T-helper 17 cell (primary cell): ENCODE results near the gene ARVCF. TPM values are rescaled to one million over a fixed set of nuclear protein-coding genes. Genes with fewer than 3 reads are reported as not detected.

Experiments used
- ATAC-seq: fragments of 150-1000 bp; cut with Tn5 transposase; 2 replicates; pipeline ENCODE4 v1.10.0; 2021; ENCODE audit warnings: mild to moderate bottlenecking, moderate library complexity
- DNase-seq, 3 donors: peaks; one replicate each; pipeline versions ENCODE4 v3.0.0 to v3.0.0-alpha.2; 2020 to 2021
- H3K9me3 ChIP-seq: one replicate; pipeline ENCODE4 v1.7.0; 2013; ENCODE audit warnings: low read length, mild to moderate bottlenecking; ENCODE audit not compliant: control insufficient read depth, poor library complexity, severe bottlenecking
- H3K27ac Mint-ChIP-seq: one replicate; pipeline ENCODE4 v1.8.0; 2022; ENCODE audit warnings: mild to moderate bottlenecking, moderate library complexity, mixed read lengths
- H3K27me3 Mint-ChIP-seq: one replicate; pipeline ENCODE4 v1.8.0; 2022; ENCODE audit warnings: mixed read lengths
- H3K36me3 Mint-ChIP-seq: one replicate; pipeline ENCODE4 v1.8.0; 2022; ENCODE audit warnings: low read depth, mixed read lengths
- H3K4me1 Mint-ChIP-seq: one replicate; pipeline ENCODE4 v1.8.0; 2022; ENCODE audit warnings: mild to moderate bottlenecking, mixed read lengths
- H3K4me3 Mint-ChIP-seq: one replicate; pipeline ENCODE4 v1.8.0; 2022; ENCODE audit warnings: mild to moderate bottlenecking, moderate library complexity, mixed read lengths
- total RNA-seq, 4 donors: library from RNA in 2 of 4; stranded (reverse) in 2 of 4; gene quantifications; one replicate each; pipeline ENCODE4 v1.2.3 and lab custom pipeline; 2022 to 2026

Gene ARVCF
- total RNA-seq, 2 donors from 2014 or later, result 1.3 to 2.8 TPM

DNA sequence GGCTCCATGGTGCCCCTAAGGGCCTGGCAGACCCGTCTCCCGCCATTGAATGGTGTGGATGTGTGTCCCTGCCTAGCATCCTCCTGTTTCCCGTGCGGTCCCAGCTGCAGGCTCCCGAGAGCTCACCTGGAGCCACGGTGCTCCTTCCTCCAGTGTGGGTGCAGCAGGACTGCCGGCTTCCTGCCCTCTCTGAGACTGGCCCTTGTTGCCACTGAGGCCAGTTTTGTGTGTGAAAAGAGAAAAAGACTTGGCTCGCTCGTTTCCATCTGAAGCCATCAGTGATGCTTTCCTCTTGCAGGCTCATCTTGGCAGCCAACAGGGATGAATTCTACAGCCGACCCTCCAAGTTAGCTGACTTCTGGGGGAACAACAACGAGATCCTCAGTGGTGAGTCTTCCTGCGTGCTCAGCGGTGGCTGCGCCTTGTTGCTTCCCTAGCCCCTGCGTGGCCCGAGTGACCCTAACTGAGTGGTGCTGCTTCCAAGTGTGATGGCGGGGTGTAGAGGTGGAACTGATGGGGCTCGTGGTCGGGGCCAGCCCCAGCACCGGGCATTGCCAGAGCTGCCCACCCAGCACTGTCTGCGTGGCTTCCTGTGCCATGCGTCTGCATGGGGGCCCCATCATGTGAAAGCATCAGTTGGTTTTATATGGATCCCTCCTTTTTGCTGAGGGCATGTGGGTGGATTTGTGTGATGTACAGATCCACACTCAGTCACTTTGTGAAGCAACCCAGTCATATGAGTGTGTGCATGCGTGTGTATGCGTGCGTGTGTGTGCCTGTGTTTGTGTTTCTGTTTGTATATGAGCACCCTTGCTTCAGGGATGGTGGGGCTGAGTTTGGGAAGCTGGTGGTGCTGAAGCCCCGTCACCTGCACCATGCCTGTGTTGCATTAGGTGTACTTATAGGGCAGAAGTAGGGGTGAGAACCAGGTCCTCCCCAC, 26.7 kb upstream of the ARVCF start:
- Mint-ChIP-seq H3K27ac (peak overlapping the region; percentile 39), H3K36me3 (peaks cover 6% of the 10 kb centered on the region), H3K4me3 (no peak overlapping the region), H3K4me1 (peaks cover 10% of the 10 kb centered on the region), H3K27me3 (no peaks in the 10 kb centered on the region)
- no peak for DNase-seq
- no peaks in the 10 kb centered on the region for H3K9me3 ChIP-seq
- no peak for ATAC-seq

DNA sequence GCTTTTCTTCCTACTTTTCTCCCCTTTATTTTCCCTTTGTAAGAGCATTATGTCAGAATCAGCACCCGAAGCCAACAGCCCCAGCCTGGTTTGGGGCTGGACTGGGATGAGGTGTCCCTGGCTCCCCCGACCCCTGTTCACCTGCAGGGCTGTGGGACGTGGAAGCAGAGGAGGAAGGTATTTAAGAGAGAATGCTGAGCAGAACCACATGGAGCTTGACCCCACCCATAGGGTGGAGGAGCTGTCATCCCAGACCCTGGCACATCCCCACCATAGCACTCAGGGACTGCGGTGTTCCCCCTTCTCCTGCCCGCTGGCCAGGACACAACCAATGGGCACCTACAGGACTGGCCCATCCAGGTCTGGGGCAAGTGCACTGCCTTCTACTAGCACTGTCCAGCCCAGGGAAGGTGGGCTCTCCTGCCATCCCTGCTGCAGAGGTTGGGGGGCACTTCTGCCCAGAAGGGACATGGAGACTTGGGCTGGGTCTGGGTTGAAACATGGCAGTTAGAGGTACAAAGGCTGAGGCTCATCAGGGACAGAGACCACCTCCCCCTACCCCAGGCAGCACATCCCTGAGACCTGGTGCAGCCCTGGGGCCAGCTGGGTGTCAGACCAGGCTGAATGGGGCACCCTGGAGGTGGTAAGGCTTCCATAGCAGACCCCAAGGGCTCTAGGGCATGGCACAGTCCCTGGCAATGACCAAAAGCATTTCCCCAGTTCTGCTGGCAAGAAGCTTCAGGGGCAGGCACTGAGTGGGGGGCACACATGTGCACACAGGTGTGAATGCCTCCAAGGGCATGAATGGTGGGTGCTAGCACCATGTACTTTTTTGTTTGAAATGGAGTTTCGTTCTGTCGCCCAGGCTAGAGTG, 23.9 kb upstream of the ARVCF start:
- ATAC-seq, result no peak
- no peak overlapping the region for H3K4me3 Mint-ChIP-seq
- no peak for DNase-seq
- H3K9me3 ChIP-seq, result no peaks in the 10 kb centered on the region
- no peaks in the 10 kb centered on the region for H3K27me3 Mint-ChIP-seq
- H3K36me3 Mint-ChIP-seq, result peaks cover 2% of the 10 kb centered on the region
- peaks cover 10% of the 10 kb centered on the region for H3K4me1 Mint-ChIP-seq
- peak overlapping the region; percentile 27 for H3K27ac Mint-ChIP-seq

DNA sequence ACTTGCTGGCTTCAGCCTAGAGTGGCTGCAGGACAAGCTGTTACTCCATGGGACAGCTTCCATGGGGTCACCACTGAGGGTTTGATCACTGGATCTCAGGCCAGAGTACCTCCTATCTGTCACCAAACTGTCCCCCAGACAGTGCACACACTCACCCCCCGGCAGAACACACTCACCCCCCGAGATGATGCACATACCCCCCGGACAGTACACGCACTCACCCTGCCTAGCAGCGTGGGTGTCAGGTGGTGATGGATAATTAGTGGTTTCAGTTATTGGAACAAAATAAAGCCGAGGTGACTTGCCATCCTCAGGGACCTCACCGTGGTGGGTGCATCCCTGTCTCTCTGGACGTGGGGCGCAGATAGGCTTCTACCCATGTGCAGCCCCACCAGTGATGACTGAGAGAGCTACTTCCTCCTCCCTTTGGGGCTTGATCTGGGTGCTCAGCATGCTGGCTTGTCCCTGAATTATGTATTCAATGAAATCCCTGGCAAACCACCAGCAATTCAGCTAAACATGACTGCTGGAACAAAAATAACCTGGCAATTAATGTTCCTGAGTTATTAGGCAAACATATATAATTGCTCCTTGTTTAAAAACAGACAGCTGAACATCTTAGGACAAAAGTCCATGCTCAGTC, 23.2 kb upstream of the ARVCF start:
- no peak for ATAC-seq
- no peak overlapping the region for H3K4me3 Mint-ChIP-seq
- H3K4me1 Mint-ChIP-seq, result peaks cover 16% of the 10 kb centered on the region
- H3K36me3 Mint-ChIP-seq, result peaks cover 2% of the 10 kb centered on the region
- DNase-seq, result no peak
- H3K27me3 Mint-ChIP-seq, result no peaks in the 10 kb centered on the region
- H3K27ac Mint-ChIP-seq, result peak overlapping the region; percentile 27
- H3K9me3 ChIP-seq, result no peaks in the 10 kb centered on the region

DNA sequence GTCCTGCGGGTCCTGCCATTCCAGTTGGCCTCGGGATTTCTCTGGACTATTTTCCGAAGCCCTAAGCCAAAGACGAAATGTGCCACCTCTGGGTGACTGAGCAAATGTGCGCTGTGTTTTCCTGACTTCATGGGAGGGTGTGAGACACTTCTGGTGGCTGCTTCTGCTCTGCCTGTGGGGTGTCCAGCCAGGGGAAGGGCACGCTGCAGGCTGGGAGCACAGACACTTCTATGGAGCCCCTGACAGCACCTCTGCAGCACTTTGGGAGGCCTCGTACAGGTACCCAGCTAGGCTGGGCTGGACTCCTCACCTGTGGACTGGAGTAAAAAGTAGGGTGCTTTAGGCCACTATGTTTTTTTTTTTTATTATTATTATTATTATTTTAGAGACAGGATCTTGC, 22.0 kb upstream of the ARVCF start:
- Mint-ChIP-seq H3K4me3 (no peak overlapping the region), H3K27ac (no peak overlapping the region), H3K4me1 (peaks cover 16% of the 10 kb centered on the region)

DNA sequence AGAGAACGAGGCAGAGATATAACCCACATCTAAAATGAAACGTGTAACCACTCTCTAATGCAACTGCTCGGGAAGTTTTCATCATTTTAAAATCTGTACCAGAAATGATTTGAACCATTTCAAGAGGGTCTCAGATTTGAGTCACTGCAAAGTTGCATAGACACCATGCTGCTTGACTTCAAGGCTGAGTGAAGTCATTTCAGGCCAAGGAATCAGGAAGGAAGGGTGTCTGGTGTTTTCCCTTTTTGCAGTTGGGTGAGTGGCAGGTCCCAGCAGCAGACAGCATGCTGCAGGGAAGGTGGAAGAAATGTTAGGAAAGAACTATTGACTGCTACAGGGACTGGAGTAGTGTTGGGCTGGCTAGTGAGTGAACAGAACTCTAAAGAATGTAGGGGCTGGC, 20.8 kb upstream of the ARVCF start:
- H3K36me3 Mint-ChIP-seq, result peaks cover 2% of the 10 kb centered on the region
- H3K27me3 Mint-ChIP-seq, result no peaks in the 10 kb centered on the region
- H3K27ac Mint-ChIP-seq, result peak overlapping the region; percentile 49
- H3K4me3 Mint-ChIP-seq, result no peak overlapping the region
- no peak for DNase-seq
- ATAC-seq, result no peak
- peaks cover 20% of the 10 kb centered on the region for H3K4me1 Mint-ChIP-seq
- no peaks in the 10 kb centered on the region for H3K9me3 ChIP-seq

More for the DNA sequence above, 22.0 kb upstream of the ARVCF start:
- DNase-seq, result no peak
- H3K9me3 ChIP-seq, result no peaks in the 10 kb centered on the region
- no peak for ATAC-seq
- H3K27me3 Mint-ChIP-seq, result no peaks in the 10 kb centered on the region
- peaks cover 2% of the 10 kb centered on the region for H3K36me3 Mint-ChIP-seq

DNA sequence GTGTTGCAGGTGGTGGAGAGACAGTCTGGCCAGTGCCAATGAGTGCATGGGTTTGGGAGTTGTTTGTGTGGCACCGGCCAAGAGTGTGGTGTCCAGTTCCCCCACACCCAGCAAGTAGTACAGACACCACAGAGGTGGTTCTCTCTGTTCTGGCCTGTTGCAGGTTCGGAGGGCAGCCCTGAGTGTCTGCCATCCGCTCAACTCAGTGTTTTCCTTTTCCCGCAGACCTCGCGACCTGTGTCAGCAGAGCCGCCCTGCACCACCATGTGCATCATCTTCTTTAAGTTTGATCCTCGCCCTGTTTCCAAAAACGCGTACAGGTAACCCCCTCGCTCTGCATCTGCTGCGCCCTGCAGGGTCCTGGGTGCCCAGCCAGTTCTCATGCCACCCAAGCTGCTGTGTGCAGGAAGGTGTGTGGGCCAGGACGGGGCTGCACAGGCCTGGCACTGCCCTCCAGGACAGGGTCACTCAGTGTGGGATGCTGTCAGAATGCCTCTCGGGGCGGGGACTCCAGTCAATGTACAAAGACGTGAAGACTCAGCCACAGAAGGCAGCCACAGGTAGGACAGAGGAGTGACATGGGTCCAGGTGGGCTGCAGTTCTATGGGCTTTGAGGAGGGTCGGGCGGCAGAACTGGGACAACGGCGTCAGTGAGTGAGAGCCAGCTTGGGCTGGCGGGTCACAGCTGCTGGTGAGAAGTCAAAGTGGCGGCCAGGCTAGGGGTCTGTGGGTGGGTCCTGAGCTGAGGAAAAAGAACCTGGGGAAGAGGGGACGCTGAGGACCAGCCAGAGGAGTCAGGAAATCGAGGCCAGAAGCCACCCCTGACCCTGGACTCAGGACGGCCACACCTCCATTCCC, 20.1 kb upstream of the ARVCF start:
- Mint-ChIP-seq H3K36me3 (peaks cover 2% of the 10 kb centered on the region), H3K4me1 (peaks cover 25% of the 10 kb centered on the region), H3K4me3 (no peak overlapping the region), H3K27ac (peak overlapping the region; percentile 3), H3K27me3 (no peaks in the 10 kb centered on the region)
- H3K9me3 ChIP-seq, result no peaks in the 10 kb centered on the region
- DNase-seq, result no peak
- no peak for ATAC-seq

DNA sequence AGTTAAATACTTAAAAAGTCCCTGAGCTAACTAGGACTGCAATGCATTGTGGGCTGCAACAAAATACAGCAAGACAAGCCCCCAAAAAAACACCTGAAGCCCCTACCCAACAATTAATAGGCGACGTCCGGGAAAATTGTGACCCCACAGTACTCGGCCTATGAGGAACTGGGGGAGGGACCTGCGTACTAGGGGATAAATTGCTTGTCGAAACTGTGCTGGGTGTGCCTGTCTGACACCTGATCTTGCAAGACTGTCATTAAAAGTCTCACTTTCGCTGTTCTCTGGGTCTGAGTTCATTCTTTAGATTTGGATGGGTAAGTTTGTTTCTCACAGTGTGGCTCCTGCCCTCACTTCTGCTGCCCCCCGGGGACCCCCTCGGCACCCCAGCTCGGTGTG, 19.5 kb upstream of the ARVCF start:
- peaks cover 31% of the 10 kb centered on the region for H3K4me1 Mint-ChIP-seq
- no peaks in the 10 kb centered on the region for H3K27me3 Mint-ChIP-seq
- ATAC-seq, result no peak
- peak overlapping the region; percentile 75 for H3K27ac Mint-ChIP-seq
- H3K9me3 ChIP-seq, result no peaks in the 10 kb centered on the region
- no peak overlapping the region for H3K4me3 Mint-ChIP-seq
- H3K36me3 Mint-ChIP-seq, result peaks cover 2% of the 10 kb centered on the region
- DNase-seq, result no peak

DNA sequence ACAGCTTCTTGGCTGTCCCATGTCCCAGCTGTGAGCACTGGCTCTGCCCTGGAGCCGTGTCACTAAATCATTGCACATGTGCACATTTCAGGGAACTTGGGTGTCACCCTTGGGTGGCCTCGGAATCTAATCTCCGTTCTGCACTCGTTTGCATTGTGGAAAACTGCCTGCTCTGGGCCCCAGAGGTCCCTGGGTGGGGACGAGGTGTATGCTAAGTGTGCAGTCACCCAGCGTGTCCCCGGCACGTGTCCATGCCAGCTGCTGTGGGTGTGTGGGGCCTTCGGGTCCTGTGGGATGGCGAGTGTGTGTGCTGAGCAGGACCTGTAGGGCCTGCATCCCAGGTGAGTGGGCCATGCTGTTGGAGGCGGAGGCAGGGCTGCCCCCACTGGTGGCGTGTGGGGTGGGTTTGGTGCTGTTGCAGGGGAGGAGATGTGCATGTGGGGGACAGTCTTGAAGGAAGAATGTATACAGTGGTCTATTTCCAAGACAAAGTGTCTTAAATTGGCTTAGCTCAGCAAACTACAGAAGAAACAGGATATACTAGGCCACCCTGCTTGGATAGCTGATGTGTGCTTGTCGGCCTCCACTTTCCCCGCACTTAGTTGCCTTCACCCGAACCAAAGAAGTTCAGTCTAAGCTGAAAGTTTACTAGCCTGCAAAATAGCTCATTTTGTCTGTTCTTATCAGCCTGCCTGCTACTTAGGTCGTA, 18.9 kb upstream of the ARVCF start:
- ATAC-seq, result no peak
- DNase-seq, result no peak
- H3K9me3 ChIP-seq, result no peaks in the 10 kb centered on the region
- peaks cover 31% of the 10 kb centered on the region for H3K4me1 Mint-ChIP-seq
- H3K36me3 Mint-ChIP-seq, result peaks cover 2% of the 10 kb centered on the region
- H3K27me3 Mint-ChIP-seq, result no peaks in the 10 kb centered on the region
- no peak overlapping the region for H3K4me3 Mint-ChIP-seq
- H3K27ac Mint-ChIP-seq, result peak overlapping the region; percentile 75

DNA sequence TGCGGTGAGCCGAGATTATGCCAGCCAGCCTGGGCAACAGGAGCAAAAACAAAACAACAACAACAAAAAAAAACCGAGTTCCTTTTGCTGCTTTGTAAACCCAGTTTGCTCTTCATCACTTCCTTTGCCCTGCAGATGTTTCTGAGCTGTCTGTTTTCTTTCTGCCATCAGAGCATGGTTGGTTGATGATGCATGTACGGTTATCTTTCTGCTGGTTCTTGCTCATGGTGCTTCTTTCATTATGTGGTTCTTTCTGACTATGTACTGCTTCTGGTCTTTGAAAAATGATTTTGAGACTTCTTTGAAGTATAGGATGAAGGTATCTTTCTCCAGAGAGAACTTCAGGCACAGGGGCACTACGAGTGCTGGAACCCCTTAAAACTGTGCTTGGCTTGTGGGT, 17.5 kb upstream of the ARVCF start:
- no peaks in the 10 kb centered on the region for H3K9me3 ChIP-seq
- ATAC-seq (no peak), DNase-seq (no peak)
- H3K4me3 Mint-ChIP-seq, result no peak overlapping the region
- peak overlapping the region; percentile 75 for H3K27ac Mint-ChIP-seq
- H3K27me3 Mint-ChIP-seq, result no peaks in the 10 kb centered on the region
- peaks cover 28% of the 10 kb centered on the region for H3K4me1 Mint-ChIP-seq
- H3K36me3 Mint-ChIP-seq, result peaks cover 2% of the 10 kb centered on the region

DNA sequence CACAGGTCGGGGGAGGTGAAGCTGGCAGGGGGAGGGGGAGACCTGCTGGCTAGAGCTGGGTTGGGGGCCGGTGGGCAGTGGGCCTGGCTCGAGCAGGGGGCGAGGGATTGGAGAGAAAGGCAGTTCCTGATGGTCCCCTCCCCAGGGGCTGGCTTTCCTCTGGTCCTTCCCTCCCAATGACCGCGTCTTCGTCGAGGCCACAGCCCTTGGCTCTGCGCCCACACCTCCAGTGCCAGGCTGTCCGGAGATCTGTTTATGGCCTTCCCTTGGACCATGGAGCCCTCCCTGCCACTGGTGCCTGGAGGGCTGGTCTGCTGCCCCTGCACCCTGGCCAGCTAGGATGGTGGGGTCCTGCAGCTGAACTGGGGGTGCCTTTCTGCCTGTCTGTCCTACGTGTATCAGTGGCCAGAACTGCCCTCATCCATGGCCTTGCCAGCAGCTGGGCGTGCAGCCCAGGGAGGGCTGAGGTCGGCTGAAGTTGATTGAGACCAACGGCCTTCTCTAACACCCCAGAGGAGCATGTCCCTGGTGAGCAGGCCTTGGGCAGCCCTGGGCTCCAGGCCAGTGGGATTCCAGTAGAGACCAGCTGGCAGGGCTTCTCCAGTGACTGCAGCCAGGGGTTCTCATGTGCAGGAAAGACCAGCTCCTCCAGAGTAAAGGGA, 16.6 kb upstream of the ARVCF start:
- peak overlapping the region; percentile 71 for H3K27ac Mint-ChIP-seq
- DNase-seq, result no peak
- peaks cover 30% of the 10 kb centered on the region for H3K4me1 Mint-ChIP-seq
- ATAC-seq, result no peak
- peaks cover 2% of the 10 kb centered on the region for H3K36me3 Mint-ChIP-seq
- H3K4me3 Mint-ChIP-seq, result no peak overlapping the region
- no peaks in the 10 kb centered on the region for H3K9me3 ChIP-seq
- no peaks in the 10 kb centered on the region for H3K27me3 Mint-ChIP-seq

DNA sequence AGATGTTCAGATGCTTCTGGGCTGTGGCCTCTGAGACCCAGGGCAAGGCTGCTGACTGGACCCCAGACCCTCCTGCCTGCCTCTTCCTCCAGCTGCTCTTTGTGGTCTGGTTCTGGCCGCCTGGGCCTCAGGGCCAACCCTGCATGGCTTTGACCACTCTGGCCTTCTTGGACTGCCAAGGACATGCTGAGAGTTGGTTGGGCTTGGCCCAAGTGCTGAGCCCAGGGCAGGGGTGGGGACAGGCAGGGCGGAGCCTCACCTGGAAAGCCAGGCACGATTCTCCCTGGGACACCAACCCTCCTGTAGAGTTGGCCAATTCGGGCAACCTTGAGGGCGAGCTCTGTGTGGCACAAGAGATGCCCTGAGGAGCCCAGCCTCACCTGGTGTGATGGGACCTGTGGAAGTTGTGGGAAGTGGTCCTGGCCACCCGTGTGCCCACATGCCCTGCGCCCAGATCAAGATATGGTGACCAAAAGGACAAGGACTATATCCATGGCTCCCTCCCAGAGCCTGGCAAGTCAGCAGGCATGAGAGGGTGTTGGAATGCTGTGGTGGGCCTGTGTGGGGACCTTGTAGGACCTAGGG, 15.9 kb upstream of the ARVCF start:
- Mint-ChIP-seq H3K4me1 (peaks cover 30% of the 10 kb centered on the region), H3K4me3 (peak overlapping the region; percentile 76), H3K27ac (peak overlapping the region; percentile 71), H3K36me3 (peaks cover 2% of the 10 kb centered on the region), H3K27me3 (no peaks in the 10 kb centered on the region)
- H3K9me3 ChIP-seq, result no peaks in the 10 kb centered on the region
- ATAC-seq (no peak), DNase-seq (no peak)
